HEK293 (cell line): Measurements from ENCODE around the gene BAIAP2.

ENCODE experiments used
- EGR2 ChIP-seq: fragments of 450-650 bp; formaldehyde crosslinking; IDR thresholded peaks from 2 replicates; pipeline ENCODE4 v1.5.1; 2016; ENCODE audit warnings: low read depth, missing biosample characterization, missing genetic modification characterization
- MYNN ChIP-seq: fragments of 450-650 bp; formaldehyde crosslinking; IDR thresholded peaks from 2 replicates; pipeline ENCODE4 v1.5.1; 2016; ENCODE audit warnings: missing biosample characterization, missing genetic modification characterization, borderline replicate concordance
- PRDM1 ChIP-seq: fragments of 450-650 bp; formaldehyde crosslinking; IDR thresholded peaks from 2 replicates; pipeline ENCODE4; 2016; ENCODE audit warnings: missing biosample characterization, missing genetic modification characterization
- ZBTB21 ChIP-seq: fragments of 450-650 bp; formaldehyde crosslinking; IDR thresholded peaks from 2 replicates; pipeline ENCODE4 v1.5.1; 2017; ENCODE audit warnings: missing biosample characterization, missing genetic modification characterization
- ZNF2 ChIP-seq: fragments of 450-650 bp; formaldehyde crosslinking; IDR thresholded peaks from 2 replicates; pipeline ENCODE4 v1.5.1; 2016; ENCODE audit warnings: missing biosample characterization, missing genetic modification characterization
- ZNF221 ChIP-seq: fragments of 450-650 bp; formaldehyde crosslinking; IDR thresholded peaks from 2 replicates; pipeline ENCODE4 v1.5.1; 2017; ENCODE audit warnings: missing biosample characterization, missing genetic modification characterization, borderline replicate concordance
- ZNF24 ChIP-seq: fragments of 450-650 bp; formaldehyde crosslinking; IDR thresholded peaks from 2 replicates; pipeline ENCODE4 v1.5.1; 2016; ENCODE audit warnings: missing biosample characterization, missing genetic modification characterization
- ZNF302 ChIP-seq: fragments of 450-650 bp; formaldehyde crosslinking; IDR thresholded peaks from 2 replicates; pipeline ENCODE4 v1.5.1; 2016; ENCODE audit warnings: missing biosample characterization, missing genetic modification characterization, low read depth
- ZNF530 ChIP-seq: fragments of 450-650 bp; formaldehyde crosslinking; IDR thresholded peaks from 2 replicates; pipeline ENCODE4 v1.5.1; 2016; ENCODE audit warnings: low read depth, missing biosample characterization, missing genetic modification characterization
- ZNF544 ChIP-seq: fragments of 450-650 bp; formaldehyde crosslinking; IDR thresholded peaks from 2 replicates; pipeline ENCODE4 v1.5.0; 2017; ENCODE audit warnings: missing biosample characterization, missing genetic modification characterization
- ZNF747 ChIP-seq: fragments of 450-650 bp; formaldehyde crosslinking; IDR thresholded peaks from 2 replicates; pipeline ENCODE4 v1.5.1; 2016; ENCODE audit warnings: missing biosample characterization, missing genetic modification characterization
- TF ChIP-seq, protein P1 (sequence below): fragments of 450-650 bp; formaldehyde crosslinking; IDR thresholded peaks from 2 replicates; pipeline ENCODE4 v1.5.1; 2016; ENCODE audit warnings: missing biosample characterization, missing genetic modification characterization

- TF ChIP-seq ZNF302 (tag by site-specific recombination) = no peak
- TF ChIP-seq, protein P1, sequence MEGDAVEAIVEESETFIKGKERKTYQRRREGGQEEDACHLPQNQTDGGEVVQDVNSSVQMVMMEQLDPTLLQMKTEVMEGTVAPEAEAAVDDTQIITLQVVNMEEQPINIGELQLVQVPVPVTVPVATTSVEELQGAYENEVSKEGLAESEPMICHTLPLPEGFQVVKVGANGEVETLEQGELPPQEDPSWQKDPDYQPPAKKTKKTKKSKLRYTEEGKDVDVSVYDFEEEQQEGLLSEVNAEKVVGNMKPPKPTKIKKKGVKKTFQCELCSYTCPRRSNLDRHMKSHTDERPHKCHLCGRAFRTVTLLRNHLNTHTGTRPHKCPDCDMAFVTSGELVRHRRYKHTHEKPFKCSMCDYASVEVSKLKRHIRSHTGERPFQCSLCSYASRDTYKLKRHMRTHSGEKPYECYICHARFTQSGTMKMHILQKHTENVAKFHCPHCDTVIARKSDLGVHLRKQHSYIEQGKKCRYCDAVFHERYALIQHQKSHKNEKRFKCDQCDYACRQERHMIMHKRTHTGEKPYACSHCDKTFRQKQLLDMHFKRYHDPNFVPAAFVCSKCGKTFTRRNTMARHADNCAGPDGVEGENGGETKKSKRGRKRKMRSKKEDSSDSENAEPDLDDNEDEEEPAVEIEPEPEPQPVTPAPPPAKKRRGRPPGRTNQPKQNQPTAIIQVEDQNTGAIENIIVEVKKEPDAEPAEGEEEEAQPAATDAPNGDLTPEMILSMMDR = no peak
- TF ChIP-seq ZNF24 (tag by site-specific recombination) = no peak
- TF ChIP-seq ZNF530 (tag by site-specific recombination) = no peak
- TF ChIP-seq ZBTB21 (tag by site-specific recombination) = 0 out of 2 replicates have a peak, but pooled peaks have one; percentile 32
- TF ChIP-seq ZNF544 = no peak
- no peak for TF ChIP-seq PRDM1 (tag by site-specific recombination)
- TF ChIP-seq ZNF747 (tag by site-specific recombination) = no peak
- no peak for TF ChIP-seq ZNF2
- no peak for TF ChIP-seq MYNN (tag by site-specific recombination)
- TF ChIP-seq ZNF221 (tag by site-specific recombination) = no peak
- TF ChIP-seq EGR2 = 0 out of 2 replicates have a peak, but pooled peaks have one; percentile 18
Observed at GRCh38 chr17:81119223-81120148, 84.5 kb downstream of the BAIAP2 start.
